Thyroid gland (tissue), 4 donors: ENCODE results near the gene LRRC27.

Source experiments
- CTCF ChIP-seq, 6 experiments: fragments of 200-600 bp in 3 of 6; fragments of 450-650 bp in 3 of 6; sonication (generic) in 3 of 6; IDR thresholded peaks; one replicate each; pipeline ENCODE4 v1.5.1; 2016 to 2019; ENCODE audit warnings: antibody characterized with exemption in 6 of 6, mild to moderate bottlenecking in 2 of 6, inconsistent platforms in 1 of 6, moderate library complexity in 1 of 6
- POLR2A ChIP-seq, 2 donors: fragments of 450-650 bp; IDR thresholded peaks; one replicate each; pipeline ENCODE4 v1.6.1; 2017; ENCODE audit warnings: antibody characterized with exemption in 2 of 2, mild to moderate bottlenecking in 2 of 2, moderate library complexity in 1 of 2

GRCh38 chr10:132282667-132283603 is 49.1 kb upstream of the LRRC27 start:
- TF ChIP-seq CTCF (IDR thresholded peaks at IDR 0.05): no peak
- no peak for TF ChIP-seq POLR2A (IDR thresholded peaks at IDR 0.05)
